Spinal cord (tissue), 10 donors: ENCODE results near the gene MIA2. TPM values are rescaled to one million over a fixed set of nuclear protein-coding genes. Genes with fewer than 3 reads are reported as not detected.
"Not testable (repeated sequence)": the region's sequence is repeated elsewhere in the genome, so short reads cannot be mapped to it uniquely, and the experiment has no call there.

Experiments used
- DNase-seq, 6 donors: peaks; one replicate each; pipeline versions ENCODE4 v3.0.0 to v3.0.0-alpha.2; 2013 to 2015; ENCODE audit warnings: low spot score in 6 of 6, low read depth in 4 of 6
- H3K27ac ChIP-seq: one replicate; pipeline ENCODE4 v1.5.1; 2013; ENCODE audit warnings: low read depth, low read length, control low read depth
- H3K27me3 ChIP-seq: one replicate; pipeline ENCODE4 v1.6.1; 2013; ENCODE audit warnings: low read length; ENCODE audit not compliant: control insufficient read depth, insufficient read depth
- H3K36me3 ChIP-seq: one replicate; pipeline ENCODE4 v1.6.1; 2013; ENCODE audit warnings: low read length; ENCODE audit not compliant: control insufficient read depth, insufficient read depth
- H3K4me1 ChIP-seq: one replicate; pipeline ENCODE4 v1.6.1; 2013; ENCODE audit warnings: low read length; ENCODE audit not compliant: control insufficient read depth, insufficient read depth
- H3K4me3 ChIP-seq: one replicate; pipeline ENCODE4 v1.5.1; 2013; ENCODE audit warnings: low read depth, low read length, control low read depth
- H3K9me3 ChIP-seq: one replicate; pipeline ENCODE4 v1.6.1; 2013; ENCODE audit warnings: low read length; ENCODE audit not compliant: control insufficient read depth, insufficient read depth
- WGBS: methylation state at CpG from one replicate; pipeline ENCODE4 v1.1.5; 2013; ENCODE audit warnings: missing lambda C conversion rate; ENCODE audit not compliant: insufficient coverage; 5-methylcytosine and 5-hydroxymethylcytosine counted together
- polyA plus RNA-seq, 2 donors: library from polyadenylated mRNA; unstranded; fragments of 120-200 nt; gene quantifications; one replicate each; pipeline ENCODE4 v1.2.1, GENCODE V29; 2013; ENCODE audit not compliant: insufficient read length in 2 of 2
- total RNA-seq, 2 donors: library from RNA; depleted of rRNA in 1 of 2; stranded (reverse); fragments of 120-200 nt in 1 of 2; fragments of >200 nt in 1 of 2; gene quantifications; one replicate each; pipeline versions ENCODE4 v1.2.3 to v1.2.4, GENCODE V29; 2013 to 2014
- donor health status: healthy.

Gene MIA2
- total and polyA plus RNA-seq, 4 donors: 14.2 to 31.1 (median 24.4) TPM

DNA sequence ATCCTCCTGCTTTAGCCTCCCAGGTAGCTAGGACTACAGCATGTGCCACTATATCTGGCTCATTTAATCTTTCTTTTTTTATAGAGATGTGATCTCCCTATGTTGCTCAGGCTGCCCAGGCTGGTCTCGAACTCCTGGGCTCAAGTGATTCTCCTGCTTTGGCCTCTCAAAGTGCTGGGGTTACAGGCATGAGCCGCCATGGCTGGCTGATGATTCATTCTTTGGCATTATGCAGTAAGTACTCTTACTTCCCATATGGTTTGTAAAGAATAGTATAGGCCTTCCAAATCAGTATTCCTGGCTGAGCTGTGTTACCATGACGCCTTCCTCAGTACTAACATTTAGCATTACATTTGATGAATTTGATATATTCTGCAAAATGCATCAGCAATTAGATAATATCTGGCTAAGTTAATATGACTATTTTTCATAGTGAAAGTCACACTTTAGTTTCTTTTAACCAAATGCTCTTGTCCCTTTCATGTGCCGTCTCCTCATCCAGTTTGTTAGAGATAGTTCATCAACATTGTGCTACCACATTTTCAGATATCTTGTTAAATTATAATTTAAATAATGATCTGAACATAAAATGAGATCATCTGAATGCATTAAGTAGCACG is 3.2 kb upstream of the MIA2 start:
- Histone ChIP-seq H3K27ac (no peak overlapping the region), H3K27me3 (no peaks in the 10 kb centered on the region), H3K4me3 (no peak overlapping the region), H3K4me1 (no peaks in the 10 kb centered on the region), H3K9me3 (no peaks in the 10 kb centered on the region), H3K36me3 (no peaks in the 10 kb centered on the region)
- WGBS: no CpG with 5 or more reads among the region's 5 CpGs
- DNase-seq: peak in 2 of 6 donors; percentile 1 to 22

GRCh38 chr14:39231751-39232553 is 1.8 kb upstream of the MIA2 start:
- H3K36me3 ChIP-seq, H3K27me3 ChIP-seq, H3K4me3 ChIP-seq, H3K9me3 ChIP-seq, H3K4me1 ChIP-seq, H3K27ac ChIP-seq: not testable (repeated sequence)
- 82% methylated on average over 4 of the region's 11 CpGs for WGBS
- DNase-seq: peak in 2 of 6 donors; percentile 9 to 14

DNA sequence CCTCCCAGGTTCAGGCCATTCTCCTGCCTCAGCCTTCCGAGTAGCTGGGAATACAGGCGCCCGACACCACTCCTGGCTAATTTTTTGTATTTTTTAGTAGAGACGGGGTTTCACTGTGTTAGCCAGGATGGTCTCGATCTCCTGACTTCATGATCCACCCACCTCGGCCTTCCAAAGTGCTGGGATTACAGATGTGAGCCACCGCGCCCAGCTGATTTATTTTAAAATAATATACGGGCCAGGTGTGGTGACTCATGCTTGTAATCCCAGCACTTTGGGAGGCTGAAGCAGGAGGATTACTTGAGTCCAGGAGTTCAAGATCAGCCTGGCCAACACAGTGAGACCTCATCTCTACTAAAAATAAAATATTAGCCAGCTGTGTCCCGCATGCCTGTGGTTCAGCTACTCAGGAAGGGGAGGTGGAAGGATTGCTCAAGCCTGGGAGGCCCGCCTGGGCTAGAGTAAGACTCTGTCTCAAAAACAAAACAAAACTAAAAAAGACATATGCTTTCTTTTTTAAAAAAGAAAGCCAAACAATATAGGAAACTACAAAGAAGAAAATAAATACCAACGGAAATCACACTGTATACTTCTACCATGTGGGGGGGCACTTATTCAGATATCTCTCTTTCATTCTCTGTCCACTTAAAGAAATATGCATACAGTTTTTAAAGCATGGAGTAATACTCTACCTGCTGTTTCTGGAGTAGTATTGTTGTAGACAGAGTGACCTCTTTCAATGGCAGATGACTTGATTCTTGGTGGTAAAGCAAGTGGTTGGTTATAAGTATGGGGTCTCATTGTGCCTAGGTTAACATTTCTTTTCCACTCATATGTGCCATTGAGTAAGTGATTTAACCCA is 930 bp upstream of the MIA2 start:
- Histone ChIP-seq H3K27ac (no peak overlapping the region), H3K27me3 (no peaks in the 10 kb centered on the region), H3K9me3 (no peaks in the 10 kb centered on the region), H3K36me3 (no peaks in the 10 kb centered on the region), H3K4me1 (no peaks in the 10 kb centered on the region), H3K4me3 (no peak overlapping the region)
- WGBS: 70% methylated on average over 2 of the region's 12 CpGs
- DNase-seq: no peak

GRCh38 chr14:39234986-39235385 is 1.3 kb downstream of the MIA2 start:
- DNase-seq, H3K27me3 ChIP-seq, H3K4me3 ChIP-seq, H3K4me1 ChIP-seq, H3K27ac ChIP-seq, H3K9me3 ChIP-seq, H3K36me3 ChIP-seq: not testable (repeated sequence)
- WGBS: no CpG with 5 or more reads among the region's 5 CpGs

- H3K27me3 ChIP-seq, H3K9me3 ChIP-seq, H3K4me3 ChIP-seq, H3K4me1 ChIP-seq, DNase-seq, H3K36me3 ChIP-seq, H3K27ac ChIP-seq: not testable (repeated sequence)
Measured at GRCh38 chr14:39235466-39235865, 1.8 kb downstream of the MIA2 start.

DNA sequence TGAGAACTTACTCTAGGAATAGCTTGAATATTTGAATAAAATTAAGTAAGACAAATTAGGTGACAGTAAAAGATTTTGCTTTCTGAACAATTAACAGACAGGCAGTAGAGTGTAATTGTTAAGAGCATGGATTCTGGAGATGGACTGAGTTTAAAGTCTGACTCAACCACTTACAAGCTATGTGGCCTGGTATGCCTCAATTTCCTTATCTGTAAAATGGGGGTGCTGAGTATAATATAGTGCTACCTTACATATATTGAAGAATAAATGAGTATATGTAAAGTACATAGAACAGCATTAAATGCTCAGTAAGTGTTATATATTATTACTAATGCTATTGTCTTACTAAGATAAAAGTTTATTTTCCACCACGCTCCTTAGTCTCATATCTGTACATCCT is 7.1 kb downstream of the MIA2 start:
- DNase-seq: no peak
- Histone ChIP-seq H3K4me3 (no peak overlapping the region), H3K4me1 (no peaks in the 10 kb centered on the region), H3K27ac (no peak overlapping the region), H3K36me3 (no peaks in the 10 kb centered on the region), H3K27me3 (no peaks in the 10 kb centered on the region), H3K9me3 (no peaks in the 10 kb centered on the region)
- WGBS: no CpG with 5 or more reads among the region's 1 CpG

DNA sequence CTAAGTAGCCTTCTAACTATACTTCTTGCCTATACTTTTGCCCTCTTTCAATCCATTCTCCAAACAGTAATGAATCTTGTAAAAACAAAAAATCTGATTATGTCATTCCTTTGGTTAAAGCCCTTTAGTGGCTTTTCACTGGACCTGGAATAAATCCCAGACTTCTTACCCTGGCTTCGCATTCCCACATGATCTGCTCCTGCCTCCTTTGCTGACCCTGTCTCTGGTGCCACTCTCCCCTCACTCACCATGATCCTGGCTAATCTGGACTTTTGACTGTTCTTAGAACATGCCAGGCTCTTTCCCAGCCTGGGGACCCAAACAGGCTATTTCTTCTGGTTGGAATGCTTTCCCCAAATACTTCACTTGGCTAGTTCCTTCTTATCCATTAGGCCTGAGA is 7.9 kb downstream of the MIA2 start:
- WGBS: 60% methylated on average over 1 of the region's 1 CpG
- no peaks in the 10 kb centered on the region for H3K4me1 ChIP-seq

DNA sequence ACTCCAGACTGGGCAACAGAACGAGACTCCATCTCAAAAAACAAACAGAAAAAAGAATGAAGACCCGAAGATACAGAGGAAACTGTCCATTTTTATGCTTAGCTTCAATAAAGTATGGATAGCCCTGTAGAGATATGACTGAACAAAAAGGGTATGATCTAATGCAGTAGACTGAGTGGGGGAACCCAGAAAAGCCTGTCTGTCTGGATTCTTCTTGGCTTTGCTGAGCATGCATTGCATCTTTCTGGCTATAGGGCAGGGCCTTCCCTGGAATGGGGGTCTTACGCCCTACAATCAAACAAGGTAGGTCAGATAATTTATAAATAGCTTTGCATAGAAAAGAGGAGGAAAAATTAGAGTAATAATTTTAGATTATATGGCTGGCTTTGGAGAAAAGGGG is 10.1 kb downstream of the MIA2 start:
- Histone ChIP-seq H3K9me3 (no peaks in the 10 kb centered on the region), H3K36me3 (no peaks in the 10 kb centered on the region), H3K27ac (no peak overlapping the region), H3K4me1 (no peaks in the 10 kb centered on the region), H3K4me3 (no peak overlapping the region), H3K27me3 (no peaks in the 10 kb centered on the region)
- no peak for DNase-seq
- WGBS: no CpG with 5 or more reads among the region's 3 CpGs

More for the DNA sequence above, 7.9 kb downstream of the MIA2 start:
- Histone ChIP-seq H3K36me3 (no peaks in the 10 kb centered on the region), H3K4me3 (no peak overlapping the region), H3K27ac (no peak overlapping the region), H3K27me3 (no peaks in the 10 kb centered on the region), H3K9me3 (no peaks in the 10 kb centered on the region)
- no peak for DNase-seq

DNA sequence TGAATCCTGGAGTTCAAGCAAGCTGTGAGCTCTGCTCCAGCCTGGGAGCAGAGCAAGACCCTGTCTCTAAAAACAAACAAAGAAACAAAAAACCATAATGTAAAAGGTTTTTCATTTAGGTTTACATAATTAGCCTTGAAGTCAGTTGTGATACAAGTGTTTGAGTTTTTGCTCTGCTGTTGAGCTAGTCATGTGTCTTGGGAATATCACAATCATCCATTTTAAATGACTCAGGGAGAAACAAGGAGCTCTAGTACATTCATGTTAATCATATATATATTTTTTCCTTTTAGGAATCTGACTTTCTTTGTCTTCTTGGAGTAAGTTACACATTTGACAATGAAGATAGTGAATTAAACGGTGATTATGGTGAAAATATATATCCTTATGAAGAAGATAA is 12.9 kb downstream of the MIA2 start:
- Histone ChIP-seq H3K36me3 (no peaks in the 10 kb centered on the region), H3K4me3 (no peak overlapping the region), H3K9me3 (no peaks in the 10 kb centered on the region), H3K27ac (no peak overlapping the region), H3K4me1 (no peaks in the 10 kb centered on the region), H3K27me3 (no peaks in the 10 kb centered on the region)
- no peak for DNase-seq
- WGBS: no CpG with 5 or more reads among the region's 1 CpG
